Skeletal muscle satellite cell (primary cell): Measurements from ENCODE around the gene RIMBP3C. TPM values are rescaled to one million over a fixed set of nuclear protein-coding genes. Genes with fewer than 3 reads are reported as not detected.
"Not testable (repeated sequence)": the region's sequence is repeated elsewhere in the genome, so short reads cannot be mapped to it uniquely, and the experiment has no call there.

Source experiments
- H3K27me3 ChIP-seq: 2 replicates; pipeline ENCODE4 v1.7.0; 2013; ENCODE audit warnings: low read length; ENCODE audit not compliant: control insufficient read depth, insufficient read depth
- H3K36me3 ChIP-seq: 2 replicates; pipeline ENCODE4 v1.7.0; 2013; ENCODE audit warnings: mild to moderate bottlenecking, control low read depth, low read length; ENCODE audit not compliant: insufficient read depth
- H3K4me1 ChIP-seq: 2 replicates; pipeline ENCODE4 v1.7.0; 2013; ENCODE audit warnings: low read length; ENCODE audit not compliant: control insufficient read depth, insufficient read depth
- H3K4me2 ChIP-seq: 2 replicates; pipeline ENCODE4 v1.7.0; 2013; ENCODE audit warnings: mild to moderate bottlenecking, low read length
- H3K4me3 ChIP-seq: 2 replicates; pipeline ENCODE4 v1.7.0; 2013; ENCODE audit warnings: low read length
- H3K9ac ChIP-seq: 2 replicates; pipeline ENCODE4 v1.7.0; 2013; ENCODE audit warnings: mild to moderate bottlenecking, low read depth, low read length, moderate library complexity
- H3K9me3 ChIP-seq: replicated peaks from 2 replicates; pipeline ENCODE4 v1.7.0; 2013; ENCODE audit warnings: mild to moderate bottlenecking, control low read depth, low read length
- total RNA-seq: library from RNA; depleted of rRNA; stranded (reverse); fragments of >200 nt; gene quantifications from 2 replicates; pipeline ENCODE4 v1.2.3, GENCODE V29; 2012; rRNA removed

The RIMBP3C gene
- 0.44 and 0.51 TPM in 2 replicates for total RNA-seq

GRCh38 chr22:21551361-21551760 lies at the start of gene RIMBP3C:
TSS of gene RIMBP3C (minus strand) at chr22:21551461. CDS start at chr22:21550976, 485 bp downstream.
- H3K4me3 ChIP-seq, H3K9ac ChIP-seq, H3K4me2 ChIP-seq, H3K36me3 ChIP-seq, H3K4me1 ChIP-seq, H3K27me3 ChIP-seq, H3K9me3 ChIP-seq: not testable (repeated sequence)

GRCh38 chr22:21599053-21599893 lies 48.0 kb upstream of the RIMBP3C start:
- no peak overlapping the region for H3K4me2 ChIP-seq

GRCh38 chr22:21598302-21598701 lies 47.0 kb upstream of the RIMBP3C start:
- no peak overlapping the region for H3K4me2 ChIP-seq
- no peaks in the 10 kb centered on the region for H3K27me3 ChIP-seq
- no peak overlapping the region for H3K9ac ChIP-seq
- H3K36me3 ChIP-seq: peaks cover 37% of the 10 kb centered on the region
- no peaks in the 10 kb centered on the region for H3K9me3 ChIP-seq
- no peaks in the 10 kb centered on the region for H3K4me1 ChIP-seq
- H3K4me3 ChIP-seq: no peak overlapping the region

More at GRCh38 chr22:21599053-21599893, 48.0 kb upstream of the RIMBP3C start:
- Histone ChIP-seq H3K9ac (no peak overlapping the region), H3K4me1 (no peaks in the 10 kb centered on the region), H3K27me3 (no peaks in the 10 kb centered on the region), H3K4me3 (no peak overlapping the region), H3K36me3 (peaks cover 28% of the 10 kb centered on the region), H3K9me3 (no peaks in the 10 kb centered on the region)

- H3K9ac ChIP-seq, H3K27me3 ChIP-seq, H3K4me3 ChIP-seq, H3K4me1 ChIP-seq, H3K4me2 ChIP-seq, H3K9me3 ChIP-seq: not testable (repeated sequence)
- H3K36me3 ChIP-seq: peaks cover 35% of the 10 kb centered on the region
Observed at GRCh38 chr22:21596356-21597135, 45.3 kb upstream of the RIMBP3C start.

GRCh38 chr22:21594865-21595452 lies 43.7 kb upstream of the RIMBP3C start:
- H3K36me3 ChIP-seq: peaks cover 38% of the 10 kb centered on the region
- no peaks in the 10 kb centered on the region for H3K9me3 ChIP-seq
- peaks cover 16% of the 10 kb centered on the region for H3K4me1 ChIP-seq
- no peaks in the 10 kb centered on the region for H3K27me3 ChIP-seq
- H3K4me3 ChIP-seq: no peak overlapping the region
- no peak overlapping the region for H3K4me2 ChIP-seq
- no peak overlapping the region for H3K9ac ChIP-seq

- Histone ChIP-seq H3K9me3 (no peaks in the 10 kb centered on the region), H3K36me3 (peaks cover 31% of the 10 kb centered on the region), H3K4me3 (no peak overlapping the region), H3K4me1 (peaks cover 16% of the 10 kb centered on the region), H3K27me3 (no peaks in the 10 kb centered on the region), H3K9ac (no peak overlapping the region), H3K4me2 (no peak overlapping the region)
Observed at GRCh38 chr22:21593406-21594232, 42.4 kb upstream of the RIMBP3C start.

- Histone ChIP-seq H3K4me1 (peaks cover 25% of the 10 kb centered on the region), H3K9me3 (no peaks in the 10 kb centered on the region), H3K36me3 (peaks cover 31% of the 10 kb centered on the region), H3K4me2 (no peak overlapping the region), H3K27me3 (no peaks in the 10 kb centered on the region), H3K9ac (no peak overlapping the region), H3K4me3 (no peak overlapping the region)
Observed at GRCh38 chr22:21592422-21592821, 41.2 kb upstream of the RIMBP3C start.

- Histone ChIP-seq H3K4me2 (no peak overlapping the region), H3K9me3 (no peaks in the 10 kb centered on the region), H3K4me1 (peaks cover 26% of the 10 kb centered on the region), H3K27me3 (no peaks in the 10 kb centered on the region), H3K9ac (no peak overlapping the region), H3K36me3 (peaks cover 31% of the 10 kb centered on the region), H3K4me3 (no peak overlapping the region)
Observed at GRCh38 chr22:21591695-21592094, 40.4 kb upstream of the RIMBP3C start.

GRCh38 chr22:21590809-21591641 lies 39.8 kb upstream of the RIMBP3C start:
- peaks cover 26% of the 10 kb centered on the region for H3K4me1 ChIP-seq
- H3K4me2 ChIP-seq: no peak overlapping the region
- no peaks in the 10 kb centered on the region for H3K27me3 ChIP-seq
- no peak overlapping the region for H3K9ac ChIP-seq
- no peaks in the 10 kb centered on the region for H3K9me3 ChIP-seq
- H3K4me3 ChIP-seq: no peak overlapping the region
- H3K36me3 ChIP-seq: peaks cover 31% of the 10 kb centered on the region

GRCh38 chr22:21589396-21589795 lies 38.1 kb upstream of the RIMBP3C start:
- Histone ChIP-seq H3K4me1 (peaks cover 26% of the 10 kb centered on the region), H3K4me3 (no peak overlapping the region), H3K36me3 (peaks cover 20% of the 10 kb centered on the region), H3K4me2 (no peak overlapping the region), H3K9ac (no peak overlapping the region), H3K27me3 (no peaks in the 10 kb centered on the region), H3K9me3 (no peaks in the 10 kb centered on the region)
